Esophagus muscularis mucosa (tissue), 4 donors: ENCODE data around the gene F7. TPM values are rescaled to one million over a fixed set of nuclear protein-coding genes. Genes with fewer than 3 reads are reported as not detected.

Experiments
- DNase-seq: peaks from one replicate; pipeline ENCODE4 v3.0.0-alpha.2; 2017; ENCODE audit errors: extremely low spot score
- H3K27ac ChIP-seq, 4 donors: fragments of 200-600 bp; sonication (generic); replicated peaks in 1 of 4; 1 replicate in 3 of 4; 2 replicates in 1 of 4; pipeline ENCODE4 v1.5.1; 2016 to 2019; ENCODE audit warnings: mild to moderate bottlenecking in 1 of 4
- H3K27me3 ChIP-seq, 4 donors: fragments of 200-600 bp; sonication (generic); one replicate each; pipeline versions ENCODE4 v1.5.1 to v1.6.0; 2016 to 2019
- H3K36me3 ChIP-seq, 4 donors: fragments of 200-600 bp; sonication (generic); one replicate each; pipeline ENCODE4 v1.5.1; 2016 to 2019
- H3K4me1 ChIP-seq, 4 donors: fragments of 200-600 bp; sonication (generic); one replicate each; pipeline ENCODE4 v1.5.1; 2016 to 2019
- H3K4me3 ChIP-seq, 4 donors: fragments of 200-600 bp; sonication (generic); 1 replicate in 2 of 4; 2 replicates in 2 of 4; pipeline ENCODE4 v1.5.1; 2016 to 2019; ENCODE audit warnings: mild to moderate bottlenecking in 4 of 4, moderate library complexity in 1 of 4
- H3K9me3 ChIP-seq, 4 donors: fragments of 200-600 bp; sonication (generic); 1 replicate in 3 of 4; 2 replicates in 1 of 4; pipeline ENCODE4 v1.5.1; 2016 to 2019
- CTCF ChIP-seq, 3 experiments: fragments of 200-600 bp in 2 of 3; fragments of 450-650 bp in 1 of 3; sonication (generic) in 2 of 3; IDR thresholded peaks; one replicate each; pipeline ENCODE4 v1.5.1; 2017 to 2019; ENCODE audit warnings: antibody characterized with exemption in 3 of 3, mild to moderate bottlenecking in 2 of 3, moderate library complexity in 1 of 3
- EP300 ChIP-seq: sonication (generic); formaldehyde crosslinking; IDR thresholded peaks from one replicate; pipeline ENCODE4 v1.6.1; 2017; ENCODE audit warnings: antibody characterized with exemption
- POLR2A ChIP-seq: fragments of 450-650 bp; IDR thresholded peaks from one replicate; pipeline ENCODE4 v1.6.1; 2017; ENCODE audit warnings: antibody characterized with exemption, moderate library complexity, mild to moderate bottlenecking, low read depth
- POLR2AphosphoS5 ChIP-seq, 2 donors: sonication (generic); formaldehyde crosslinking; IDR thresholded peaks; one replicate each; pipeline ENCODE4 v1.6.1; 2017; ENCODE audit warnings: antibody characterized with exemption in 2 of 2
- WGBS: methylation state at CpG from one replicate; pipeline ENCODE4 v1.1.5; 2018; 5-methylcytosine and 5-hydroxymethylcytosine counted together
- intact Hi-C: fragments of 100-400 bp; cut with DNase I; formaldehyde crosslinking; loops from one replicate; pipeline ENCODE4 v1.15.1; 2023
- total RNA-seq, 4 donors: library from RNA; depleted of rRNA; stranded (reverse); fragments of >200 nt; gene quantifications; one replicate each; pipeline versions ENCODE4 v1.1.0 to v1.2.1, GENCODE V29; 2016

The F7 gene
- total RNA-seq, 4 donors from 2014 or later, result 0.66 to 1.6 TPM; not detected in 2

GRCh38 chr13:113135281-113135760 lies 29.7 kb downstream of the F7 start:
- Histone ChIP-seq H3K4me3 (no peak overlapping the region), H3K4me1 (peaks cover 0 to 1% (median under 1%) of the 10 kb centered on the region in 4 donors), H3K27me3 (peaks cover 0 to 7% (median 0%) of the 10 kb centered on the region in 4 donors), H3K36me3 (peaks cover 0 to 1% (median 0%) of the 10 kb centered on the region in 4 donors), H3K9me3 (no peaks in the 10 kb centered on the region), H3K27ac (no peak overlapping the region)
- TF ChIP-seq EP300, result no peak
- no peak for TF ChIP-seq CTCF (IDR thresholded peaks at IDR 0.05)
- no peak for TF ChIP-seq POLR2AphosphoS5 (IDR thresholded peaks at IDR 0.05)
- TF ChIP-seq POLR2A, result no peak
- intact Hi-C loops, result no loop called here
- no peak for DNase-seq
- 90% methylated on average over 2 of the region's 2 CpGs for WGBS

GRCh38 chr13:113137691-113138298 lies 32.2 kb downstream of the F7 start:
- no peaks in the 10 kb centered on the region for H3K4me1 ChIP-seq
- H3K4me3 ChIP-seq, result no peak overlapping the region
- peaks cover 0 to 7% (median 0%) of the 10 kb centered on the region in 4 donors for H3K36me3 ChIP-seq
- 87% methylated on average over 11 of the region's 11 CpGs for WGBS
- H3K27me3 ChIP-seq, result no peaks in the 10 kb centered on the region
- no peaks in the 10 kb centered on the region for H3K9me3 ChIP-seq
- H3K27ac ChIP-seq, result no peak overlapping the region
- intact Hi-C loops, result no loop called here
- DNase-seq, result no peak
- TF ChIP-seq CTCF (IDR thresholded peaks at IDR 0.05) (no peak), POLR2A (no peak), EP300 (no peak), POLR2AphosphoS5 (IDR thresholded peaks at IDR 0.05) (no peak)

- Histone ChIP-seq H3K36me3 (peaks cover 0 to 8% (median 0%) of the 10 kb centered on the region in 4 donors), H3K9me3 (no peaks in the 10 kb centered on the region), H3K27me3 (no peaks in the 10 kb centered on the region), H3K27ac (no peak overlapping the region), H3K4me3 (no peak overlapping the region), H3K4me1 (no peaks in the 10 kb centered on the region)
- TF ChIP-seq CTCF (IDR thresholded peaks at IDR 0.05), result no peak
- TF ChIP-seq POLR2A, result no peak
- no peak for TF ChIP-seq EP300
- intact Hi-C loops, result no loop called here
- DNase-seq, result no peak
- WGBS, result 88% methylated on average over 16 of the region's 16 CpGs
Measured at GRCh38 chr13:113138792-113139551, 33.4 kb downstream of the F7 start.

DNA sequence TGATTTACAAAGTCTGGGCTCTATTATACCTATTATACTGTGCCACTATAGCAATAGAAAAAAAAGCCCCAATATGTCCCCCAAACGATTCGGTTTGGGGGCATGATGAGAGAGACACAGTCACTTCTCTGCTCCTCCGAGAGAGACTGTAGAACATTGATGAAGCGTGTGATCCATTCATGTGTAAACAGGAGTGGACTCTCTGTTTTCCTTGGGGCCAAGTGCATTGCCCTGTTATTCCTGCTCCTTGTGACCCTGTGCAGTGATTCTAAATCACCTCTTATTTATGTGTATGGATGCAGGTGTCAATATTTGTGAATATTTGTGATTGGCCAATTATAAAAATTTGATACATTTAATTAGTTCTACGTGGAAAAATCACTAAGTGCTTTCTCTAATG lies 34.0 kb downstream of the F7 start:
- intact Hi-C loops, result no loop called here
- DNase-seq, result no peak
- H3K4me3 ChIP-seq, result no peak overlapping the region

More for the DNA sequence above, 34.0 kb downstream of the F7 start:
- no peaks in the 10 kb centered on the region for H3K9me3 ChIP-seq
- 81% methylated on average over 5 of the region's 5 CpGs for WGBS
- H3K27me3 ChIP-seq, result no peaks in the 10 kb centered on the region
- no peaks in the 10 kb centered on the region for H3K4me1 ChIP-seq
- peaks cover 0 to 12% (median 0%) of the 10 kb centered on the region in 4 donors for H3K36me3 ChIP-seq
- TF ChIP-seq POLR2AphosphoS5 (IDR thresholded peaks at IDR 0.05), result no peak
- no peak for TF ChIP-seq EP300
- TF ChIP-seq POLR2A, result no peak
- no peak for TF ChIP-seq CTCF (IDR thresholded peaks at IDR 0.05)
- H3K27ac ChIP-seq, result no peak overlapping the region
